Measurements from ENCODE around the gene BICD1.
A peak's percentile ranks its signal among the peaks of the same experiment; 100 is the strongest.

Gene BICD1

GRCh38 chr12:32100361-32100760 is 6.3 kb upstream of the BICD1 start:
- no peak for TF ChIP-seq CTCF (IDR thresholded peaks at IDR 0.05; ENCODE audit: insufficient read depth, low read depth, low read length, missing control alignments)
- DNase-seq (ENCODE audit: low read depth), result no peak
- no peak overlapping the region for H3K4me3 ChIP-seq (ENCODE audit: low read depth, low read length)

- no peak overlapping the region for H3K4me3 ChIP-seq (ENCODE audit: low read depth, low read length)
- DNase-seq (ENCODE audit: low read depth), result no peak
- TF ChIP-seq CTCF (IDR thresholded peaks at IDR 0.05; ENCODE audit: insufficient read depth, low read depth, low read length, missing control alignments), result no peak
These were observed 5.8 kb upstream of the BICD1 start for GRCh38 chr12:32100888-32101287.

GRCh38 chr12:32102234-32102633 is 4.4 kb upstream of the BICD1 start:
- no peak for TF ChIP-seq CTCF (IDR thresholded peaks at IDR 0.05; ENCODE audit: insufficient read depth, low read depth, low read length, missing control alignments)
- no peak for DNase-seq (ENCODE audit: low read depth)
- H3K4me3 ChIP-seq (ENCODE audit: low read depth, low read length), result no peak overlapping the region

- no peak for TF ChIP-seq CTCF (IDR thresholded peaks at IDR 0.05; ENCODE audit: insufficient read depth, low read depth, low read length, missing control alignments)
- no peak for DNase-seq (ENCODE audit: low read depth)
- H3K4me3 ChIP-seq (ENCODE audit: low read depth, low read length), result no peak overlapping the region
These were observed 1.9 kb upstream of the BICD1 start for GRCh38 chr12:32104572-32105355.

- no peak for TF ChIP-seq CTCF (IDR thresholded peaks at IDR 0.05; ENCODE audit: insufficient read depth, low read depth, low read length, missing control alignments)
- DNase-seq (ENCODE audit: low read depth), result no peak
- peak overlapping the region; percentile 72 for H3K4me3 ChIP-seq (ENCODE audit: low read depth, low read length)
These were observed 596 bp upstream of the BICD1 start for GRCh38 chr12:32105986-32106516.

- peak; percentile 26 for DNase-seq (ENCODE audit: low read depth)
- peak overlapping the region; percentile 72 for H3K4me3 ChIP-seq (ENCODE audit: low read depth, low read length)
- TF ChIP-seq CTCF (IDR thresholded peaks at IDR 0.05; ENCODE audit: insufficient read depth, low read depth, low read length, missing control alignments), result no peak
These were observed 966 bp downstream of the BICD1 start for GRCh38 chr12:32107359-32108267.

Measured in GM12865 (cell line).